RPMI8226 (cell line): ENCODE data around the gene GABPA.
"Not testable (repeated sequence)": the region's sequence is repeated elsewhere in the genome, so short reads cannot be mapped to it uniquely, and the experiment has no call there.

ENCODE experiments used
- DNase-seq: peaks from one replicate; pipeline ENCODE4 v3.0.0-alpha.2; 2015

The GABPA gene

GRCh38 chr21:25742900-25743299 lies 8.1 kb downstream of the GABPA start:
- no peak for DNase-seq

- no peak for DNase-seq
Measured at GRCh38 chr21:25744854-25745253, 10.1 kb downstream of the GABPA start.

GRCh38 chr21:25750085-25750484 lies 15.3 kb downstream of the GABPA start:
- DNase-seq, result no peak

GRCh38 chr21:25752416-25752815 lies 17.6 kb downstream of the GABPA start:
- no peak for DNase-seq

- DNase-seq, result no peak
Measured at GRCh38 chr21:25756190-25756932, 21.6 kb downstream of the GABPA start.

GRCh38 chr21:25757531-25757930 lies 22.8 kb downstream of the GABPA start:
- no peak for DNase-seq

- DNase-seq, result no peak
Measured at GRCh38 chr21:25759573-25759972, 24.8 kb downstream of the GABPA start.

GRCh38 chr21:25760061-25760460 lies 25.3 kb downstream of the GABPA start:
- no peak for DNase-seq

GRCh38 chr21:25760677-25761076 lies 25.9 kb downstream of the GABPA start:
- no peak for DNase-seq

GRCh38 chr21:25764065-25764464 lies 29.3 kb downstream of the GABPA start:
- no peak for DNase-seq

GRCh38 chr21:25767921-25768320 lies 33.1 kb downstream of the GABPA start:
- DNase-seq, result no peak

GRCh38 chr21:25772686-25773085 lies 37.9 kb downstream of the GABPA start:
- DNase-seq, result no peak

GRCh38 chr21:25776440-25776839 lies 41.7 kb downstream of the GABPA start:
- DNase-seq, result no peak

- DNase-seq, result not testable (repeated sequence)
Measured at GRCh38 chr21:25778126-25778875, 43.5 kb downstream of the GABPA start.

- no peak for DNase-seq
Measured at GRCh38 chr21:25788677-25789076, 53.9 kb downstream of the GABPA start.

GRCh38 chr21:25790122-25790877 lies 55.5 kb downstream of the GABPA start:
- DNase-seq, result peak; percentile 43

- DNase-seq, result no peak
Measured at GRCh38 chr21:25790878-25791204, 56.1 kb downstream of the GABPA start.

GRCh38 chr21:25791319-25791718 lies 56.5 kb downstream of the GABPA start:
- no peak for DNase-seq

- peak; percentile 92 for DNase-seq
Measured at GRCh38 chr21:25801217-25802014, 66.6 kb downstream of the GABPA start.

- DNase-seq, result no peak
Measured at GRCh38 chr21:25806060-25806459, 71.3 kb downstream of the GABPA start.

- DNase-seq, result no peak
Measured at GRCh38 chr21:25807191-25807590, 72.4 kb downstream of the GABPA start.

GRCh38 chr21:25809013-25809412 lies 74.2 kb downstream of the GABPA start:
- DNase-seq, result no peak

GRCh38 chr21:25811186-25811585 lies 76.4 kb downstream of the GABPA start:
- no peak for DNase-seq
